Activated effector memory CD4-positive, alpha-beta T cell treated with anti-CD3 and anti-CD28 coated beads, Interleukin-2, amount 50 U/mL, for 16 hours (primary cell): Measurements from ENCODE around the gene RPS3.
A peak's percentile ranks its signal among the peaks of the same experiment; 100 is the strongest.

ENCODE experiments used
- DNase-seq: peaks from one replicate; pipeline ENCODE4 v3.0.0-alpha.2; 2020

Gene RPS3

GRCh38 chr11:75421035-75421602 is 21.8 kb downstream of the RPS3 start:
- no peak for DNase-seq

- DNase-seq, result no peak
These were observed 22.6 kb downstream of the RPS3 start for GRCh38 chr11:75421902-75422247.

DNA sequence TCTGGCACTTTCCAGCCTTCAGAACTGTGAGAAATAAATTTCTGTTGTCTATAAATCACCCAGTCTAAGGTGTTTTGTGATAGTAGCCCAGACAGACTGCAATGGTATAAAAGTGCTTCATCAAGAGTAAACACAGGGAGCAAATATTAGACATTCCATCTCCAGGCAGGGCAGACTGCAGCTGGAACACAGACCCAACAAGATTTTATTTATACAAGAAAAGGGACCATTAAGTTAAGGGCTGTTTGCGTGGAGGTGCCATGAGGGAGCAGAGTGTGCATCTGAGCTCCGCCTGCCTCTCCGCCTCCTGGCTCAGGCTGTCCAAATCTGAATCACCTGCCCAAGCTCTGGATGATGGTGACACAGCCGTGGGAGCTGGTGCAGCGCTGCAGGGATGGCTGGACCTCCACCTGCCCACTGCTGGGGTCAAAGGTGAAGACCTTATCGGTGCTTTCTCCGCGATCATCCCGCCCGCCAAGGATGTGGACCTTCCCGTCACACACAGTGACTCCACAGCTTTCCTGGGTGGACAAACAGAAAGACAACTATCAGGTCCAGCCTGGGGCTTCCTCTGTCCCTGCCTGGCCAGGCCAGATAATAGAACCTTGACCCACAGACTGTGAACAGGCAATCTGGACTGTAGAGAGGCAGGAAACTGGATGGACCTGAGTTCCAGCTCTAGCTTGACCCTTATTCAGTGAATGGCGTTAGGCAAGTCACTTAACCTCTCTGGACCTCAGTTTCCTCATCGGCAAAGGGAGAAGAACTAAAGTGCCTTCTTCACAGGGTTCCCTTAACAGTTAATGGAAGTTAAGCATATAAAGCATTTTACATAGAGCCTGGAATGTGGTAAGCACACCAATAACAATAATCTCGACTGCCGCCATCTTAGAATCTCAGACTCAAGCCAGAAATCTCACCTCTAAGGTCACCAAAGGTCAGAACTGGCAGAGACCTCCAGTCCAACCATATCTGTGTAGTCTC is 23.2 kb downstream of the RPS3 start:
- no peak for DNase-seq

- DNase-seq, result no peak
These were observed 24.4 kb downstream of the RPS3 start for GRCh38 chr11:75423721-75424120.

GRCh38 chr11:75424396-75424795 is 25.1 kb downstream of the RPS3 start:
- DNase-seq, result no peak

- DNase-seq, result no peak
These were observed 26.1 kb downstream of the RPS3 start for GRCh38 chr11:75425422-75425821.

- DNase-seq, result no peak
These were observed 27.4 kb downstream of the RPS3 start for GRCh38 chr11:75426720-75427086.

GRCh38 chr11:75427181-75427580 is 27.9 kb downstream of the RPS3 start:
- no peak for DNase-seq

DNA sequence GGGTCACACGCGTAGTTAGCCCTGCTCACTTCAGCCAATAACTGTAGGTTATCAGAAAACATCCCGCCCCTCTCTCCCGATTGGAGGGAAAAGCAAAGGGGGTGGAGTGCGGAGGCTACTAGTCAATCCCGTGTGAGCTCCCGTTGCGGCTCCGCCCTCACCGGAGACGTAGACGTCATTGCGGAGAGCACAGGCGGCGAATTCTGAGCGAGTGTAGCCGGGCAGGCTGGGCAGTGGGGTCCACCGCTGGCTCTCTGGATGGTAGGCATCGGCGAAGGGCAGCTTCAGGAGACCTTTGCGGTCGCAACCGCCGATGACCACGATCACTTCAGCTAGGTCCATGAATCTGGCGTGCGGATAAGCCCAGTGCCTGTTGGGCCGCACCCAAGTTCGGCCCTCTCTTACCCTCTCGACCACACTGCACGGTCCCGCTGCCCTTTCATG is 29.0 kb downstream of the RPS3 start:
- peak; percentile 89 for DNase-seq

GRCh38 chr11:75428989-75429640 is 29.8 kb downstream of the RPS3 start:
- no peak for DNase-seq

GRCh38 chr11:75429641-75429901 is 30.3 kb downstream of the RPS3 start:
- DNase-seq, result no peak

- peak; percentile 86 for DNase-seq
These were observed 30.8 kb downstream of the RPS3 start for GRCh38 chr11:75429902-75430713.

GRCh38 chr11:75430714-75431532 is 31.6 kb downstream of the RPS3 start:
- no peak for DNase-seq

GRCh38 chr11:75431533-75432525 is 32.5 kb downstream of the RPS3 start:
- no peak for DNase-seq

DNA sequence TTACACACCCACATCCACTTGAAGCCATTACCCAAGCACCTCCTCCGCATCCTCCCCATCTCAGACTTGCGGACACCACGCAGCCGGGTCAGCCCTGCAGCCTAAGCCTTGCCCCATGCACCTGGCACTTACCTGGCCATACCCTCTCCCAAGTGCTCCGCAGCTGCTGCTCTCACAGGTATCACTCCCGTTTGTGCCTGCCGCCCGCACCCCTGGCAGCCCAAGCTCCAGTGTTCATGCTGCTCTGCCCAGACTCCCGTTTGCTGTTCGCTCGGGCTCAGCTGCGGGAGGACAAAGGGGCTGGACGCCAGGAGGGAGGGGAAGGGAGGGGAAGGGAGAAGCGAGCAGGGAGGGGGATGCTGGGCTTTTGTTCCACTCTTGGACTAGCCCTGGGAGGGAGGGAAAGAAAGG is 33.6 kb downstream of the RPS3 start, which contains the start of gene KLHL35:
Gene KLHL35 (minus strand): TSS at position 293 of the 411 bp plus-strand sequence. CDS start 2,574 bp downstream, outside the sequence.
- no peak for DNase-seq

GRCh38 chr11:75433443-75433842 is 34.1 kb downstream of the RPS3 start:
- DNase-seq, result no peak

DNA sequence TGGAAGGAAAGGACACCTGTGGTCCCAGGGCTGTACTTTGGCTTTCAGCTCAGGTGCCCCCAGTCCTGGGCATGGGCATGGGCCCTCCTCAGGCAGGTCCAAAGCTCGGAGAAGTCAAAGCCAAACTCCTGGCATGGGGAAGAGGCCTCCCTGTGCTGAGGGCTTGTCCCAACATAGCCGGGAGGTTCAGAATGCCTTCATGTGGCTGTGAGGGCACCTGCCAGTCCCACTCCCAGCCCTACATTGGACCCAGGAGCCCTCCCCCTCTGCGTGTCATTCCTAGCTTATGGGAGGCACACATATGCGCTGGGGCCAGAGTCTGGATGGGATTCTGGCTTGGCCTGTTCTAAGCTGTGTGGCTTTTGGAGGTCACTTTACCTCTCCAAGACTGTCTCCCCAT is 34.7 kb downstream of the RPS3 start:
- DNase-seq, result no peak

- no peak for DNase-seq
These were observed 35.7 kb downstream of the RPS3 start for GRCh38 chr11:75434886-75435570.

GRCh38 chr11:75435571-75435925 is 36.2 kb downstream of the RPS3 start:
- DNase-seq, result no peak

- DNase-seq, result no peak
These were observed 37.5 kb downstream of the RPS3 start for GRCh38 chr11:75436806-75437205.
